NCI-H82 treated with DMSO at 0.1 percent for 48 hours (cell line): ENCODE results near the gene C9orf85.
"Not testable (repeated sequence)": the region's sequence is repeated elsewhere in the genome, so short reads cannot be mapped to it uniquely, and the experiment has no call there.

Source experiments
- DNase-seq: peaks from one replicate; lab custom pipeline; 2025; ENCODE audit not compliant: unreplicated experiment; lab: John Stamatoyannopoulos, UW

C9orf85 gene

DNA sequence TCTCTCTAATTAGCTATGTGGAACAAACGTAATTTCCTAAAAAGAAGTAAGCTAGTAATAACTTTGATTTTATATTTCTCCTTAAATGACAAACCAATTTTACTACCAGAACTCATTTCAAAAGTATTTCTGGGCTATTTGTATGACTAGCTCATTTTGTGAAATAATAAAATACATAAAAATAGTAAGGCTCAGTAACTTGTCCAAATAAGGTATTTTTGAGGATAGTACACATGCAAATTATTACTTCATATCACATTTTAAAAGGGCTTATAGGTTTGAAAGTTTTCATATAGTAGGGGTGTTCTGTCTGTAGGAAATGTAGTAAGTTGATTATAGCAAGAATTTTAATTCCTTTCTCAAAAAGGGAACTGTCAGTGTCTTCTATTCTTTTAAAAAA, 26.5 kb downstream of the C9orf85 start:
- no peak for DNase-seq

DNA sequence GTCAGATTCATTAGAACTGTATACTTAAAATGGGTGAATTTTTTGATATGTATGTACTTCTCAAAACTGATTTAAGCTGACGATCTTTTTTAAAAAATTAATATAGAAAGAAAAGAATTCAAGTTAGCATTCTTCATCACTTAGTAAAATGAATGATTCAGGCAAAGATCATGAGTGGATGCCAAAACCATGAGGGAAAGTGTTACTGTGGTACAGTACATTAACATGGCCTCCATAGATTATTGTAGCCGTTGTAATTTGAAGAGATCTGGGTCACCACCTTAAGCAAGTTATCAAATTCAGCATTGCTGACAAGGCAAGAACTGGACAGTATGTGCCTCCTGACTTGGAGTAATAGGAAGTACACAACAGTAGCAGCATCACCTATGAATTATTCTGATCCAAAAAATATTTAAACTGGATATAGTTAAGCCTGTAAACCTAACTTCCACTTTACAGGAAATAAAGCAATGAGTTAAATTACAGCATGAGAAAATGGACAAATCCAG, 29.7 kb downstream of the C9orf85 start:
- DNase-seq: no peak

GRCh38 chr9:71941998-71942567, 30.6 kb downstream of the C9orf85 start:
- no peak for DNase-seq

DNA sequence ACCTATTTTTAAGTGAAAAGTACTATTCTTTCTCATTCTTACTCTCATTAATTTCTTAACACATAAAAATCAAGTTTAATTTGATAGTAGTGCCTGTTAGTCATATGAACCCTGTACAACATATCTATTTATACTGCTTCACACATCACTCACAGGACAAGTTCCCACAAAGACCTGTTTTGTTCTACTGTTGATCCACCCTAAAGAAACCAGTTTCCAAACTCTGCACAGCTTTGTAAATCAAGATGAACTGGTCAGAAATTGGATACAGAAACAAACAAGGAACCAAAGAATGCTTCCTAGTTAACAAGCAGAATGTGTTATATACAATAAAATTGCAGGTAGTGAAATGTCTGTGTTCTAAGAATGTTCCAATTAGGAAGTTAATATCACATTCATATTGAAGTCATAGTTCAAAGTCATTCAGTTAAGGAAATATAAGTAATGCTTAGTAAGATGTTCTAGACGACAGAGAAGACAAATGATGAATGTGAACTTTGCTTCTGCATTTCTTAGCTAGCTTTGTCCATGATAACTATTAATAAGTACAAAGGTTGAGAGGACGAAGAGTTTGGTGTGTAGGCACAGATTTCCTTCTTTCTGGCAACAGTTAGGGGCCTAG, 33.4 kb downstream of the C9orf85 start:
- no peak for DNase-seq

GRCh38 chr9:71954652-71955051, 43.2 kb downstream of the C9orf85 start:
- DNase-seq: not testable (repeated sequence)

DNA sequence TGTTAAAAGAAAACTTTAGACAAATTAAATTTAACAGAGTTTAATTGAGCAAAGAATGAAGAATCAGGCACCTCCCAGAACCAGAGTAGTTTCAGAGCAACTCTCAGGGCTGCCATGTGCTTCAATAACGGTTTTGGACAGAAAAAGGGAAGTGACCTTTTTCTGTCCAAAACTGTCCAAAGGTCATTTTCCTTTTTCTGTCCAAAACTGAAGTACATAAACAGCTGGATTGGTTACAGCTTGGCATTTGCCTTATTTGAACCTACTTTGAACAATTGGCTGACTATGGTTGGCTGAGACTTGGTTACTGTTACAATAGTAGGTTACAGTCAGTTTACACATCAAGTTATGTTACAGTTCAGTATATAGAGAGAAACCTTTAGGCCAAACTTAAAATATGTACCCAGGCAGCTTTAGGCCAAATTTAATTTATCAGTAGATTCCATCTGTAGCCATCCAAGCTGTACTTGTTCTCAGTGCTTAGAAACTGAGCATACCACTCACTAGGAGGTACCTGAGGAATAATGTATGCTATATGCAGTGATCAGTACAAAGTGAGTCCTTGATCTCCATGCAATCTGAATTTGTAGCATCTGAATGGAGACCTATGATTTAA, 44.0 kb downstream of the C9orf85 start:
- DNase-seq: no peak

- DNase-seq: no peak
These were observed 50.9 kb downstream of the C9orf85 start for GRCh38 chr9:71962328-71962727.

- DNase-seq: not testable (repeated sequence)
These were observed 52.1 kb downstream of the C9orf85 start for GRCh38 chr9:71963471-71963996.

- no peak for DNase-seq
These were observed 54.0 kb downstream of the C9orf85 start for GRCh38 chr9:71965403-71965802.

DNA sequence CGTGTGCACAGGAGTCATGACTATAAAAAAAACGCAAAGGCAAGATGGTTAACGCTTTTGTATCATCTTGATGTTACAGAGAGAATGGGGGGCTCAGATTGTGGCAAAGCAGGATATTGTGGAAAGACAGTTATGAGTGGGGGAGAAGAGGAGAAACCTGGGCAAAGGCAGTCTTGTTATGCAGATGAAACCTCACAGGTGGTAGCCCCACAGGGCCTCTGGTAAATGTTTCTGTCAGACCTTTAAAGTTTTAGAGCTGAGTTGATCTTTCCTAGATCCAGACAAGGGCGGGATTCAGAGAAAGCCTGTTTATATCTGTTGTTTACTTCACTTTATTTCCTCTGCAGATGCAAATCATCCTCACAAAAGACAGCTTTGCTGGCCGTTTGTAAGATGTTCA, 55.2 kb downstream of the C9orf85 start:
- DNase-seq: no peak

- no peak for DNase-seq
These were observed 57.2 kb downstream of the C9orf85 start for GRCh38 chr9:71968541-71969090.

DNA sequence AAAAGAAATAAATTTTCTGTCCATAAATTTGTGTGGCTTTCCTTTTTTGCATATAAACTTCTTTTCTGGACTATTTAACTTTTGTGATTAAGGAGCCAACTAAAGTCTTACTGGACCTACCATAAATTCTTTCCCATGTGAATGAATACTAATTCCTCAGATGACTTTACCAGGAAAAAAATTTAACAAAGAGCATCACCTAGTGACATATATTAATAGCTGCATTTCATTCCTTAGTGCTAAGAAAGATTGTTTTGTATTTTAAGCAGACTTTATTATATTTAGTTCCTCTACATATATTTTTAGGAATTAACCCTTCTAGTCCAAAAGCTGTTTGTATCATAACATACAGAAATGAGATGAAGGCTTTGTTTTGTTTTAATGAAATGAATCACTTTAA, 64.4 kb downstream of the C9orf85 start:
- DNase-seq: no peak

DNA sequence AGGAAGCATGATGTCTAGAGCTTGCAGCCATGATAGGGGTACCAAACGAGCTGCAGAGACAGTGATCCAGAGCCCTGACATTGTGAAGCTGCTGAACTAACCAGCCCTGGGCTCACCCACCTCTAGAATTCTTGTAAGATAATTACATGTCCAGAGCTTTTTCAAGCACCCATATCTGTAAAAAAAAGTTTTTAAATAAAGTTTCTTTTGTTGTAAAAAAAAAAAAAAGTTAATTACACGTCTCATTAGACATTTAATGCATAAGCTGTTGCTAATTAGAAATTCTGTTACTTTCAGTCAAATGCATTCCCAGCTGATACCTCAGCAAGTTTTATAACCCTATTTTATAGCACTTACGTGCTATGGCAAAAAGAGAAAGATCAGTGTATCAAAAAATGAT, 65.6 kb downstream of the C9orf85 start:
- DNase-seq: no peak

DNA sequence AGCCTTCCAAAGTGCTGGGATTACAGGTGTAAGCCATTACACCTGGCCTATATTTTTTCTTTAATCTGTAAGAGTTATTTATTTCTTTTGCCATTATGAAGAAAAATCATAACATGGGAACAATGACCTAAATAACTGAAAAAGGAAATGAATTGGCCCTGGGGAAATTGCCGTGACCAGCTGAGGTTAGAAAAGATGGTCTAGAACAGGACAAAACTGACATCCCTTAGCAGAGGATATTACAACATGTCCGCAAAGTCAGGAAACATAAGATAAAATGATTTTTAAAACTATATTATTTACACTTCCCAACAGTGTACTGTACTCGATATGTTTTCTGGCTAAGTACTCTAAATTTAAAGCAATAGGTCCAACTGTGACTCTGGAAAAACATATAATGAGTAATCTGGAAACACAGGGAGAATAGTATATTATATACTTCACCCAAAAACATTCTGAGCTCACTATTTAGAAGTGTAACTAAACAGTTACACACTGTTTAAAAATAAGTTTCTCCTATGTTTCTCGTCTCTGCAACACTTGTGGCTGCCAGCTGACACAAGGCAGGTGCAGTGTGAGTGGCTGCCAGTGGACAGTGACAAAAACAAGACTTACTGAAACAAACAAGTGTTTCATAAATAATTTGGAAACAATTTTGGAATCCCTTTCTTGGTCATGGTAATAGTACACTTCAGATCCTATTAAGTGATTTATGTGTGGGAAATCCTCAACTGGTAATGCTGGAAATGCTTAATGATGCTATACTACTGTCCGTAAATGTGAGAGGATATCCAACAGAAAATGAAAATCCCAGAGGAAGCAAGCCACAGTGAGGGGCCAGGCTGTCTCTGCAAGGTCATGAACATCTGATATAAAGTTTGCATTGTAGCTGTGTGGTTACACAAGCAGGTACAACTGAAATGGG, 69.1 kb downstream of the C9orf85 start:
- no peak for DNase-seq

DNA sequence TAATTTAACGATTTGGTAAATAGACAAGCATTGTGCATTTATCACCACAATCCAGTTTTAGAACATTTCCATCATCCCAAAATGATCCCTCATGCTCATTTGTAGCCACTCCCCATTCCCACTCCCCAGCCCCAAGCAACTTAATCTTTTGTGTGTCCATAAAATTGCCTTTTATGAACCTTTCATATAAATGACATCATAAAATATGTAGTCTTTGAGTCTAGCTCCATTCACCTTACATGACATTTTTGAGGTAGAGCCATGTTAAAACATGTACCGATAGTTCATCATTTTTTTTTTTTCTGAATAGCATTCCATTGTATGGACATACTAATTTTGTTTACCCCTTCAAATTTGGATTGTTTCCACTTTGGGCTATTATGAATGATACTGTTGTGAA, 70.5 kb downstream of the C9orf85 start:
- no peak for DNase-seq

- DNase-seq: no peak
These were observed 73.0 kb downstream of the C9orf85 start for GRCh38 chr9:71984403-71984802.

DNA sequence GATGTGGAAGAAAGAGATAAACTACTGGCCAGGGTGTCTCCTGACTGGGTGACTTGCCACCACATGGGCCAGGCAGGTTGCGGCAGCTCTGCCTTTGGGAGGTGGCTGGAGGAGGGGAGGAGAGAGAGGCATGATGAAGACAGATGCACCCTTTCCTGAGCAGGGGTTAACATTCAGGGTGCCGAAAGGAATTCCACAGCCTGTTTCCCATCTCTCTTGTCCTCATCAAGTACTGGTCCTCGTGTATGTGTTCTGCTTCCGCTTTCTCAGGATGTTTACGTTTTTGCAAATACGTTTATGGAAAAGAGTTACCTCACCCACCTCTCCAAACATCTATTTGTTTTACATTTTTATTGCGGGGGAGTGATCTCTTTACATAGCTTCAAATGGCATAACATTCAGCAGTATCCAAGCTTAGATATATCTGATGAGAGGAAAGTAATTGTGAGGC, 73.4 kb downstream of the C9orf85 start:
- DNase-seq: no peak

DNA sequence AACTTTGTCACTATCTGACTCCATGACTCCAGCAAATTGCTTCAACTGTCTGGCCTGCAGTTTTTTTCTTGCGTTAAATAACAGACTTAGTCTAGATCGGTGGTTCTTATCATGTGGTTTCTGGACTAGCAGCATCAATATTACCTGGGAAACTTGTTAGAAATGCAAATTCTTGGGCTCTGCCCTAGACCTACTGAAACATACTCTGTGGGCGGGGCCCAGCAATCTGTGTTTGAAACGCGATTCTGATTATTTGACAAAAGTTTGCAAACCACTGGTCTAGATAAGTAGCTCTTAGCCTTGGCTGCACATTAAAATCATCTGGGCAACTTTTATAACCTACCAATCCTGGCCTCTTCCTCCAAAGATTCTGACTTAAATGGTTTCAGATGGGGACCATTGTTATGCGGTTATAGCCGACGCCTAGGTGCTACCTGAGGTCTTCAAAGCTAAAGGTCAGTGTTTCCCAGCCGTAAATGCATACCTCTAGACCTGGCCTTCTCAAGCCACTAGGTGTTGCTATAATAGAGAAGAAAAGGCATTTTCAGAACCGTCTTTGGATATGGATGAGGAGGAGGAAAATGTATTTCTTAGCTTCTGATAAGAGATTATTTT, 74.0 kb downstream of the C9orf85 start:
- DNase-seq: no peak

DNA sequence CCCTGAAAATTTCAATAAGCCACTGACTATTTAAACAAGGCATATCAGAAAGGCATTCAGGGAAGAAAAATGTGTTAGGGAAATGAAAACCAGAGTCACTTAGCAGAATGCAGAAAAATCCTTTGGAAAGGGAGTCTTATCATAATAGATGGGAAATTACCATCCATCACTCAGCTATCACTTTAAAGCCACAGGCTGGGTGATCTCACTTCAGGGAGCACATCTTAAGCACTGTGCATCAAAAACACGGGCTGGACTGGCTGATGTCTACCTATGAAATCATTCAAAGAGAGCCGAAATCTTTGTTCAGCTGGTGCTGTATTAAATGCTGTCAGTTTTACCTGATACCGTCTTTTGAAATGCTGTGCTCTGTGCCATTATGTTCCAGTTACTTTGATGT, 75.5 kb downstream of the C9orf85 start:
- DNase-seq: no peak
